Suprapubic skin (tissue), 4 donors: ENCODE measurements around the gene IQCN. TPM values are rescaled to one million over a fixed set of nuclear protein-coding genes. Genes with fewer than 3 reads are reported as not detected.

Source experiments
- DNase-seq, 2 donors: peaks; one replicate each; pipeline ENCODE4 v3.0.0-alpha.2; 2019; ENCODE audit warnings: low spot score in 2 of 2
- H3K27ac ChIP-seq: fragments of 200-600 bp; sonication (generic); one replicate; pipeline ENCODE4 v1.5.1; 2019
- H3K27me3 ChIP-seq: fragments of 200-600 bp; sonication (generic); one replicate; pipeline ENCODE4 v1.5.1; 2019
- H3K36me3 ChIP-seq: fragments of 200-600 bp; sonication (generic); one replicate; pipeline ENCODE4 v1.5.1; 2019
- H3K4me1 ChIP-seq: fragments of 200-600 bp; sonication (generic); one replicate; pipeline ENCODE4 v1.5.1; 2019
- H3K4me3 ChIP-seq: fragments of 200-600 bp; sonication (generic); one replicate; pipeline ENCODE4 v1.5.1; 2019; ENCODE audit warnings: mild to moderate bottlenecking
- H3K9me3 ChIP-seq: fragments of 200-600 bp; sonication (generic); one replicate; pipeline ENCODE4 v1.5.1; 2019
- EP300 ChIP-seq: sonication (generic); formaldehyde crosslinking; IDR thresholded peaks from one replicate; pipeline ENCODE4 v1.6.1; 2017; ENCODE audit warnings: antibody characterized with exemption
- POLR2A ChIP-seq, 2 donors: fragments of 450-650 bp; IDR thresholded peaks; one replicate each; pipeline ENCODE4 v1.6.1; 2017; ENCODE audit warnings: antibody characterized with exemption in 2 of 2, mild to moderate bottlenecking in 2 of 2, moderate library complexity in 2 of 2
- POLR2AphosphoS5 ChIP-seq, 3 donors: sonication (generic); formaldehyde crosslinking; IDR thresholded peaks; one replicate each; pipeline ENCODE4 v1.6.1; 2017; ENCODE audit warnings: antibody characterized with exemption in 3 of 3
- WGBS: methylation state at CpG from one replicate; pipeline ENCODE4 v1.1.5; 2018; 5-methylcytosine and 5-hydroxymethylcytosine counted together
- total RNA-seq, 4 donors: library from RNA; depleted of rRNA; stranded (reverse); fragments of >200 nt; gene quantifications; one replicate each; pipeline ENCODE4 v1.1.0, GENCODE V29; 2016
- TF ChIP-seq, protein P1 (sequence below), 2 donors: fragments of 200-600 bp in 1 of 2; fragments of 450-650 bp in 1 of 2; sonication (generic) in 1 of 2; IDR thresholded peaks; one replicate each; pipeline ENCODE4 v1.5.1; 2016 to 2019; ENCODE audit warnings: antibody characterized with exemption in 2 of 2, mild to moderate bottlenecking in 1 of 2, moderate library complexity in 1 of 2

IQCN gene
- total RNA-seq, 4 donors from 2014 or later: 8.1 to 27.6 (median 13.6) TPM

DNA sequence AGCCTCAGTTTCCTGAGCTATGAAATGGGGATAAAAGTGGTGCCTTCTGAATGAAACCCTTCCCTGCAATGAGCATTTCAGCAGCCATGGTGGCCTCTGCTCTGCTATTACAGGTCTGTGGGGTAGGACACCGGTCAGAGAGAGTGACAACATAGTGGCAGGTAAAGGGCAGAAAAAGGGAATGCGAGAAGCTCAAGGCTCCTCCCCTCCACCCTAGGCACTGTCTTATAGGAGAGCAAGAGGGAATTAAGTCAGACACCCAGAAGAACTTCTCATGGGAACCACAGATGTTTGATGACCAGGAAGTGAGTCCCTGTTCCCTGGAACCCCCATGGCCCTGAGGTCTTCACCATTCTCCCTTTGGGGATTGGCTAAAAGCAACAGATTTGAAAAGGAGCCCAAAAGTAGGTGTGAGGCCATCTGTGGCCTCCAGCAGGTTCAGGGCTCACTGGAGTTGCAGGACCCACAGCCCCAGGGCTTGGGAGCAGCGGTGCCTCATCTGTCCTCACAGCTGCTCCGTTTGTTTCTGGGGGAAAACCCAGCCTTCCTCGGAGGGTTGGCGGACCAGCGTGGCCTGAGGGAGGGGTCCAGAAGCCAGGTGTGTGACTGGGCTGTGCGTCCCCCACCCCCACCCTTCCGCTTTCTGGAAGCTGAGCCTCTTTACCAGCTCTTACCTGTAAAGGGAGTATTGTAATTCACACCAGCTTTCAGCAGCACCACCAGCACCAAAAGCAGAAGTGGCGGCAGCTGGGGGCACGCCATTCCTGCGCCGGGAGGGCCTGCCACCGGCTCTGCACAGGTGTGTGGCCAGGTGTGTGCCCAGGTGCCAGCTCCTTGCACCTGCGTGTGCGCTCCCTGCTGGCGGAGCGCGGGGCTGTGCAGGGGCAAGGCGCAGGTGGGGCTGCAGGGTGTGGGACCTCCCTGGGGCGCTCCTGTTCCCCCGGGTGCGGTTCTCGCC, 19.4 kb downstream of the IQCN start:
- DNase-seq: no peak
- Histone ChIP-seq H3K36me3 (peaks cover 12% of the 10 kb centered on the region), H3K27me3 (no peaks in the 10 kb centered on the region), H3K9me3 (no peaks in the 10 kb centered on the region), H3K4me1 (peaks cover 18% of the 10 kb centered on the region), H3K4me3 (no peak overlapping the region), H3K27ac (no peak overlapping the region)
- 30% methylated on average over 6 of the region's 24 CpGs for WGBS
- TF ChIP-seq EP300 (no peak), POLR2A (IDR thresholded peaks at IDR 0.05) (no peak), POLR2AphosphoS5 (IDR thresholded peaks at IDR 0.05) (no peak)
- TF ChIP-seq, protein P1, sequence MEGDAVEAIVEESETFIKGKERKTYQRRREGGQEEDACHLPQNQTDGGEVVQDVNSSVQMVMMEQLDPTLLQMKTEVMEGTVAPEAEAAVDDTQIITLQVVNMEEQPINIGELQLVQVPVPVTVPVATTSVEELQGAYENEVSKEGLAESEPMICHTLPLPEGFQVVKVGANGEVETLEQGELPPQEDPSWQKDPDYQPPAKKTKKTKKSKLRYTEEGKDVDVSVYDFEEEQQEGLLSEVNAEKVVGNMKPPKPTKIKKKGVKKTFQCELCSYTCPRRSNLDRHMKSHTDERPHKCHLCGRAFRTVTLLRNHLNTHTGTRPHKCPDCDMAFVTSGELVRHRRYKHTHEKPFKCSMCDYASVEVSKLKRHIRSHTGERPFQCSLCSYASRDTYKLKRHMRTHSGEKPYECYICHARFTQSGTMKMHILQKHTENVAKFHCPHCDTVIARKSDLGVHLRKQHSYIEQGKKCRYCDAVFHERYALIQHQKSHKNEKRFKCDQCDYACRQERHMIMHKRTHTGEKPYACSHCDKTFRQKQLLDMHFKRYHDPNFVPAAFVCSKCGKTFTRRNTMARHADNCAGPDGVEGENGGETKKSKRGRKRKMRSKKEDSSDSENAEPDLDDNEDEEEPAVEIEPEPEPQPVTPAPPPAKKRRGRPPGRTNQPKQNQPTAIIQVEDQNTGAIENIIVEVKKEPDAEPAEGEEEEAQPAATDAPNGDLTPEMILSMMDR (IDR thresholded peaks at IDR 0.05): peak in 1 of 2 donors; percentile 18

DNA sequence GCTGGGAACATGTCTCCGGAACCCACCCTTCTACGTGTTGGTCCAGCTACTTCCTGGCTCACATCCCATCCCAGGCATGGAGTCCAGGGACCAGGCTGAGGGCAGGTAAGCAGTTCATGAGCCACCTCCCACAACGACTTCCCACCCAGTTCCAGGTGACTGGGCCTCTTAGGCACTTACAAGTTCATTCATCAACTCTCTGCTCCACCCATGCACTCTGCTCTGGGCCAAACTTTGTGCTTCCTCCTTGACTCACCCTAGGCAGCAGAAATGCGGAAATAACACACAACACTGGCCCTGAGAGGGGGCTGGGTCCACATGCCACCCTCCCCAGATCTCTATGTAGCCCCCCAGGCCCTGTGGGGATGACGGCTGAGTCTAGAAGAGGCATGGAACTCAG, 20.5 kb downstream of the IQCN start:
- TF ChIP-seq, protein P1 (IDR thresholded peaks at IDR 0.05): no peak
- no peak for TF ChIP-seq POLR2AphosphoS5 (IDR thresholded peaks at IDR 0.05)
- Histone ChIP-seq H3K9me3 (no peaks in the 10 kb centered on the region), H3K4me3 (no peak overlapping the region), H3K4me1 (peaks cover 18% of the 10 kb centered on the region), H3K27ac (no peak overlapping the region), H3K36me3 (peaks cover 12% of the 10 kb centered on the region), H3K27me3 (no peaks in the 10 kb centered on the region)
- no peak for DNase-seq
- WGBS: 19% methylated on average over 5 of the region's 5 CpGs

DNA sequence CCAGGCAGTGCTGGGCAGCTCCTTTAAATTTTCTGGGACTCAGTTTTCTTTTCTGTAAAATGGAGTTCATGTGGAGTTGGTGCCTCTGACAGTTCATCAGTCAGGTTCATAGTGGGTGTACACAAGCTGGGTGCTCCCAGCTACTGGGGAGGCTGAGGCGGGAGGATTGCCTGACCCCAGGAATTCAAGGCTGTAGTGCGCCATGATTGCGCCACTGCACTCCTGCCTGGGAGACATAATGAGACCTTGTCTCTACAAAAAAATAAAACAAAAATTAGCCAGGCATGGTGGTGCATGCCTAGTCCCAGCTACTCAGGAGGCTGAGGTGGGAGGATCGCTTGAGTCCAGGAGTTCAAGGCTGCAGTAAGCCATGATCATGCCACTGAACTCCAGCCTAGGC, 21.1 kb downstream of the IQCN start:
- no peak overlapping the region for H3K4me3 ChIP-seq
- WGBS: 87% methylated on average over 4 of the region's 4 CpGs
- peaks cover 18% of the 10 kb centered on the region for H3K4me1 ChIP-seq
- peaks cover 2% of the 10 kb centered on the region for H3K27me3 ChIP-seq
- no peaks in the 10 kb centered on the region for H3K9me3 ChIP-seq
- TF ChIP-seq, protein P1 (IDR thresholded peaks at IDR 0.05): no peak
- H3K27ac ChIP-seq: no peak overlapping the region
- DNase-seq: no peak
- H3K36me3 ChIP-seq: peaks cover 12% of the 10 kb centered on the region

GRCh38 chr19:18252370-18252717, 21.9 kb downstream of the IQCN start:
- Histone ChIP-seq H3K27ac (no peak overlapping the region), H3K9me3 (no peaks in the 10 kb centered on the region), H3K4me3 (no peak overlapping the region), H3K4me1 (peaks cover 18% of the 10 kb centered on the region), H3K27me3 (peaks cover 6% of the 10 kb centered on the region), H3K36me3 (peaks cover 5% of the 10 kb centered on the region)
- no peak for DNase-seq
- TF ChIP-seq EP300: no peak
- TF ChIP-seq, protein P1 (IDR thresholded peaks at IDR 0.05): no peak
- TF ChIP-seq POLR2AphosphoS5 (IDR thresholded peaks at IDR 0.05): no peak
- TF ChIP-seq POLR2A (IDR thresholded peaks at IDR 0.05): no peak
- 69% methylated on average over 7 of the region's 7 CpGs for WGBS

DNA sequence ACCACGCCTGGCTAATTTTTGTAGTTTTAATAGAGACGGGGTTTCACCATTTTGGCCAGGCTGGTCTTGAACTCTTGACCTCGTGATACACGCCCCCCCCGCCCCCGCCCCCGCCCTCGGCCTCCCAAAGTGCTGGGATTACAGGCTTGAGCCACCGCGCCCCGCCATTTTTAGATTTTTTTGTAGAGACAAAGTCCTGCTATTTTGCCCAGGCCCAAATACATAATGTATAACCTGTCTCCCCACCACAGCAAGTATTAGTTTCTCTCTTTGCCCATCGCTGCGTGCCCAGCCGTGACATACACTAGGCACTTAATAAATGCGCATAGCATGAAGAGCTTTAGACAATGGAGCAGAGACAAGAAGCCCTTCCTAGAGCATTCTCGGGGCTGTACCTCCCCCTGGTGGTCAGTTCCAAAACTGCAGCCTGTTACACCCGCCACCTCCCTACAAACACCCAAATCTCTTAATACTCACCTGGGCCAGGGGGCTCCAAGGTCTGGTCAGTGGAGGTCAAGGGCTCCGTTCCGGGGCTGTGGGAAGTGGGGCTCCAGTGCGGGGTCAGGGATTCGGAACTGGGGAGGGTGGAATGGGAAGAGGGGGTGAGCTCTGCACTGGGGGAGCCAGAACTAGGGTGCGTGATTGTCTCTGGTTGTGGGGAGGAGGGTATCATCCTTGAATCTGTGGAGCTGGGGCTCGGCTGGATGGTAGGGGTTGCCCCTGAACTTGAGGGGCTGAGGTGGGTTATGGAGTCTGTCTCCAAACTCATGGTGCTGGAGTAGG, 22.5 kb downstream of the IQCN start:
- H3K9me3 ChIP-seq: no peaks in the 10 kb centered on the region
- no peaks in the 10 kb centered on the region for H3K36me3 ChIP-seq
- TF ChIP-seq, protein P1 (IDR thresholded peaks at IDR 0.05): peak; percentile 90 to 98
- TF ChIP-seq EP300: no peak
- peak in 1 of 3 donors; percentile 34 for TF ChIP-seq POLR2AphosphoS5 (IDR thresholded peaks at IDR 0.05)
- no peak for TF ChIP-seq POLR2A (IDR thresholded peaks at IDR 0.05)
- H3K27ac ChIP-seq: no peak overlapping the region
- peak in 1 of 2 donors; percentile 86 for DNase-seq
- WGBS: 22% methylated on average over 22 of the region's 23 CpGs
- H3K4me3 ChIP-seq: no peak overlapping the region
- H3K27me3 ChIP-seq: peaks cover 8% of the 10 kb centered on the region
- H3K4me1 ChIP-seq: peaks cover 18% of the 10 kb centered on the region
